IPS-NIHi7 (cell line): ENCODE results near the gene MYADML2.

Experiments used
- DNase-seq: peaks from one replicate; pipeline ENCODE4 v3.0.0; 2012; ENCODE audit warnings: mixed read lengths; ENCODE audit errors: extremely low spot score

The MYADML2 gene

GRCh38 chr17:81911277-81911961 lies 35.6 kb downstream of the MYADML2 start, which contains the start of gene PCYT2:
Gene PCYT2, minus strand, starts transcription at chr17:81911399. Its CDS starts 44 bp downstream, at chr17:81911355.
- DNase-seq = peak; percentile 99

- no peak for DNase-seq
Observed at GRCh38 chr17:81910840-81911276, 36.2 kb downstream of the MYADML2 start.

GRCh38 chr17:81909966-81910839 lies 36.8 kb downstream of the MYADML2 start:
- DNase-seq = no peak

GRCh38 chr17:81909231-81909630 lies 37.8 kb downstream of the MYADML2 start:
- DNase-seq = no peak

- DNase-seq = no peak
Observed at GRCh38 chr17:81908793-81909192, 38.2 kb downstream of the MYADML2 start.

- DNase-seq = no peak
Observed at GRCh38 chr17:81907219-81908145, 39.6 kb downstream of the MYADML2 start.

- no peak for DNase-seq
Observed at GRCh38 chr17:81906476-81907218, 40.4 kb downstream of the MYADML2 start.

GRCh38 chr17:81905993-81906392 lies 41.0 kb downstream of the MYADML2 start:
- DNase-seq = no peak

GRCh38 chr17:81905424-81905875 lies 41.6 kb downstream of the MYADML2 start:
- no peak for DNase-seq

GRCh38 chr17:81904600-81905423 lies 42.2 kb downstream of the MYADML2 start:
- DNase-seq = no peak

GRCh38 chr17:81903896-81904599 lies 43.0 kb downstream of the MYADML2 start:
- no peak for DNase-seq

GRCh38 chr17:81903415-81903831 lies 43.6 kb downstream of the MYADML2 start:
- no peak for DNase-seq

- DNase-seq = no peak
Observed at GRCh38 chr17:81902653-81903414, 44.2 kb downstream of the MYADML2 start.

GRCh38 chr17:81902023-81902652 lies 44.9 kb downstream of the MYADML2 start, which contains the start of gene NPB:
Gene NPB, plus strand, starts transcription at chr17:81902238. Its CDS starts 40 bp downstream, at chr17:81902278.
- no peak for DNase-seq

GRCh38 chr17:81901167-81902022 lies 45.6 kb downstream of the MYADML2 start:
- no peak for DNase-seq

GRCh38 chr17:81900181-81900820 lies 46.7 kb downstream of the MYADML2 start:
- DNase-seq = no peak
